ENCODE data around the gene GJD4. TPM values are rescaled to one million over a fixed set of nuclear protein-coding genes. Genes with fewer than 3 reads are reported as not detected.
A peak's percentile ranks its signal among the peaks of the same experiment; 100 is the strongest.

The GJD4 gene, protein sequence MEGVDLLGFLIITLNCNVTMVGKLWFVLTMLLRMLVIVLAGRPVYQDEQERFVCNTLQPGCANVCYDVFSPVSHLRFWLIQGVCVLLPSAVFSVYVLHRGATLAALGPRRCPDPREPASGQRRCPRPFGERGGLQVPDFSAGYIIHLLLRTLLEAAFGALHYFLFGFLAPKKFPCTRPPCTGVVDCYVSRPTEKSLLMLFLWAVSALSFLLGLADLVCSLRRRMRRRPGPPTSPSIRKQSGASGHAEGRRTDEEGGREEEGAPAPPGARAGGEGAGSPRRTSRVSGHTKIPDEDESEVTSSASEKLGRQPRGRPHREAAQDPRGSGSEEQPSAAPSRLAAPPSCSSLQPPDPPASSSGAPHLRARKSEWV
- not detected in 2 replicates for total RNA-seq

DNA sequence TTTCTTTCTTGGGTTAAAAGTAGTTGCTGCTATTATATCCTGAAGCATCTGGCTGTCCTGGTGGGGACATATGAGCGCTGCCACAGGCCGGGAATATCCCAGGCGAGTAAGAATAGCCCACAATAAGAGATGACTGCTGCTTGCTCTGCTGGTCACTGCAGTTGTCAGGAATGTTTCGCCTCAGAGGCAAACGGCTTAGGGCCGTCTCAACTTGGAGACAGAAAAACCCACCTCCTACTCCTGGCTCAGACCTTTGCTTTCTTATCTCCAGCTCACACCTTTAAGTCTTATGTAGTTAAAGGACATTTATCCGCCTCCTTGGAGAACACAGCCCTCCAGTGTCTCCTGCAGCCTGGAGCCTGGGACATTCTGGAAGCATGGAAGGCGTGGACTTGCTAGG lies at the start of gene GJD4:
GJD4 (plus strand) TSS at position 151 of the 400 bp plus-strand sequence; CDS start at position 378, 227 bp downstream.
- no peak for DNase-seq (ENCODE audit: low read depth)

DNA sequence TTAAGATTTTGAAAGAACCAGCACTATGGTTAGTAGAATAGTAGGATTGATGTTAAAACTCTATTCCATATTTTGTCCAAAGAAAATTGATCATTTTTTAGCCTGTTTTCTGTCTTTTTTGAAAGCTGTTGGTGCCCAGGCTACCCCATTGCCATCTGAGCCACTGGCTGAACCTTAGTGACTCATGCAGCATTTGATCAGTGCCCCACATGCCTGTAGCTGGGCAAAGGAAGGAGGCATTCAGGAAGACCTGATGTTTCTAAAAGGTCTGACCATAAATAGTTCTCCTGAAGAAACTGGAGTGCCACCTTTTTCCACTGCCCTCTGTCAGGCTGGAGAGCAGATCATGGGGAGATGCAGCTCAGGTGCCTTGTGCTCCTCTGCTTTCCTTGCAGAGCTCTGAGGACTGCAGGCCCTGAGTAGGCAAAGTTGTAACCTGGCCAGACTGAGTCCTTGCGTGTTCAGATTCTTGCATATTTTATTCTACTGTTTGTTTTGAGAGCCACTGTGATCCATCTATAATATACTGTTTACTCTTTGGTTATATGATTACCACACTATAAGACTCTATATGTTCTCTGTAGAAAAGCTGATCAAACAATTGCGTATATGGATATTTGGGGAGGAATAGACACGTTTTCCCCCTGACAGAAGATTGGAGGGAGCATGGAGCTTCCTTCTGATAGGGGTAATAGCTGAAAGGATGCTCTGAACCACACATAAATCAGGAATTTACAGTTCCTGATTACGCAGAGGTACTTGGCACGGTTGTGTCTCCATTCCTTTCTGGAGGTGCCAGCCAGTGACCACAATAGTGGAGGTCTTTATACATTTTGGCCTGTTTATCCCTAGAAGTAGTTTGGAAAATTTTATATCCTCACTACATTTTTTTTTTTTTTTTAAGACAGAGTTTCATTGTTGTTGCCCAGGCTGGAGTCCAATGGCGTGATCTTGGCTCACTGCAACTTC lies 48.9 kb upstream of the GJD4 start:
- DNase-seq (ENCODE audit: low read depth) = peak; percentile 57

DNA sequence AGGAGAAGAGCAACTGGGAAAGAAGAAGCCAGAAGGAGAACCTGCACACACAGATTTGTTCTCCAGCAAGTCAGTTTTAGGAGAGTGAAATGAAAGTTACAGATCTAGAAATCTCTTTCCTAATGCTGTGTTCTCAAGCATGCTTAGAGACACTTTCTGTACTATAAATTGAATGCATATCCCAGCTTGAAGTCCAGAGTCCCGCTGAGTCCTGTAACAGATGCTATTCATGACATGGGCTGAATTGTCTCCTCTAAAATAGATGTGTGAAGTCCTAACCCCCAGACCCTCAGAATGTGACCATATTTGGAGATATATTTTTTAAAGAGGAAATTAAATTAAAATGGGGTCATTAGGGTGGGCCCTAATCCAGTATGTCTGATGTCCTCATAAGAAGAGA lies 46.9 kb upstream of the GJD4 start:
- DNase-seq (ENCODE audit: low read depth) = no peak

DNA sequence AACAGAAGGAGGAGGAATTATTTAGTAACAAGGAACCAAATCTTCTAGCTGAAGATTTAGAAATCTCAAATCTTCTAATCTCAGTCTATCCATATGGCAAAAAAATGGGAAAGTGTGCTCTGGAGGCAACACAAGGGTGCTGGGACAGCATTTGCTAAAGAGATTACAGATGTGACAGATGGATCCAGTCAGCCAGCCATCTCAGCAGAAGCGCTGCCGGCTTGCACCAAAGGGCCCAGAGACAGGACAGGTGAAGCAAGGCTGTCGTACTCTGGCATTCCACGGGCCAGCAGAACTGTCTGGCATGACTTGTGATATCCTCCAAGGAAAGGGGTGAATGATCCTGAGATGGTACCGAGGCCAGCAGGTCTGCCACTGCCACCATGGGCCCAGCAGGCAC lies 45.7 kb upstream of the GJD4 start:
- no peak for DNase-seq (ENCODE audit: low read depth)

DNA sequence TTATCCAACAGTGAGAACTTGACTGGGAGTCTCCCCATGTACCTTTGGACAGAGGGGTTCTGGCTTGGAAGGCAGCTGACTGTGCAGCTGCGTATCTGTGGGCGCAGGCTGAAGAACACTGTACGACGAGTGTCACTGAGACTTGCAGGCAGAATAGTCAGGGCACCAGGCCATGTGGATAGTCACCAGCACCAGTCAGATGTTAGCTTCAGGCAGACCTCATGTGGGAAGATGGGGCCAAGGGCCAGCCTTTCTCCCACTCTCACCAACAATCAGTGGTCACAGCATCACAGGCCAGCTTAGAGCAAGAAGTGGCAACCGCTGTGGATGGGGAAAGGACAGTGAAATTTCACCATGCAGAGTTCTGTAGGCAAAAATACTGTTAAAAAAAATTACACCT lies 43.4 kb upstream of the GJD4 start:
- no peak for DNase-seq (ENCODE audit: low read depth)

DNA sequence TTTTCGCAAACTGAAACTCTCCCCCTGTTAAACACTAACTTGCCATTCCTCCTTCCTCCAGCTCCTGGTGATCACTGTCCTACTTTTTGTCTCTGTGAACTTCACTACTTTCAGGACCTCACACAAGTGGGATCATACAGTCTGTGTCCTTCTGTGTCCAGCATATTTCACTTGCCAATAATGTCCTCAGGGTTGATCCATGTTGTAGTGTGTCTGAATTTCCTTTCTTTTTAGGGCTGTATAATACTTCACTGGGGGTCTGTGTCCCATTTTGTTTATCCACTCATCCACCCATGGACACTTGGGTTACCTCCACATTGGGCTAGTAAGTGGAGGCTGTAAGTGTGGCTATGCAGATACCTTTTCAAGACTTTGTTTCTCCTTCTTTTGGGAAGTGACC lies 42.7 kb upstream of the GJD4 start:
- DNase-seq (ENCODE audit: low read depth) = no peak

DNA sequence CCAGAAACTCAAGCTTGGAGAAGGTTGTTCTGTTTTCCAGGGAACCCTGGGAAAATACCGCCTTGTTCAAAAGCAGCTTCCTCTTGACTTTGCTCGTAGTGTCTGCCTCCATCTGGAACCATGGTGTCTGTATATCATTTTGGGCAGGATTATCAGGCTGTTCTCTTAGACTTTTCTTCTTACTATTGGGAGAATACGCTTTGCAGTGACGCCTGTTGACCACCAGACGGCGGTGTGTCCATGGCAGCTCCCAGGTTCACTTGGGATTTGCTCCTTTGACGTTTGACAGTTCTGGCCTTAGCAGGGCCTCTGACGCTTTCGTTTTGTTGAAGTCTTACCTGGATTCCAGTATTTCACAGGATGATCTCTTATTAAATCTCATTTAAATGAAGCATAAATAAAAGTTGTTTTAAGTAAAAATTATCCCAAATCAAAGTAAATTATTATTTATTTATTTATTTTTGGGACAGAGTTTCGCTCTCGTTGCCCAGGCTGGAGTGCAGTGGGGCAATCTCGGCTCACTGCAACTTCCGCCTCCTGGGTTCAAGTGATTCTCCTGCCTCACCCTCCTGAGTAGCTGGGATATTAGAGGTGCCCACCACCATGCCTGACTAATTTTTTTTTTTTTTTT lies 41.8 kb upstream of the GJD4 start:
- DNase-seq (ENCODE audit: low read depth) = peak; percentile 65

DNA sequence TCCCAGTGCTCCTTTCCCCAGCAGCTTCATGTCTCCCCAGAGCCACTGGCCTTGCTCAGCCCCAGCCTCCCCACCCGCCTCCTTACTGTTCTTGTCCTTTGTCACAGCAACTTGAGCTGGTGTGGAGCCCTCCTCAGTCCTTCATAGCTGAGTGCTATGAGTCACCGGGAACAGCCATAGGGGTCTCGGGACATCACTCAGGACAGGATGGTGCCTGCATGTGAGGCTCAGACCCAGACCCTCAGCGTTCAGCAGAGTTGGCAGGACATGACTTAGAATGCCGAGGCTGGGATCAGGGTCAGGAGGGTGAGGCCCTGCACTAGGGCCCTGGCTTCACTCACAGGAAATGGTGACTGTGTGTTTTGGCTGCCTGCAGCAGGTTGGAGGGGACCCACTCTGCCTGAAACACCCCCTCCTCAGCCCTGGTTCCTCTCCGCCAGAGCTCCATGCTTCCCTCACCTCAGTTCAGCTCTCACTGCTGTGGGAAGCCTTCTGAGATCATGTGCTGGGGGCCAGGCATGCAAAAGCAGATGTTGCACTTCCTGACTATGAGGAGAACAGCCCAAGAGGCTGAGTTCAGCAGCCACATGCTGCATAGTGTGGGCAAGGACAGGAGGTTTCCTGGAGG lies 40.7 kb upstream of the GJD4 start:
- DNase-seq (ENCODE audit: low read depth) = no peak

DNA sequence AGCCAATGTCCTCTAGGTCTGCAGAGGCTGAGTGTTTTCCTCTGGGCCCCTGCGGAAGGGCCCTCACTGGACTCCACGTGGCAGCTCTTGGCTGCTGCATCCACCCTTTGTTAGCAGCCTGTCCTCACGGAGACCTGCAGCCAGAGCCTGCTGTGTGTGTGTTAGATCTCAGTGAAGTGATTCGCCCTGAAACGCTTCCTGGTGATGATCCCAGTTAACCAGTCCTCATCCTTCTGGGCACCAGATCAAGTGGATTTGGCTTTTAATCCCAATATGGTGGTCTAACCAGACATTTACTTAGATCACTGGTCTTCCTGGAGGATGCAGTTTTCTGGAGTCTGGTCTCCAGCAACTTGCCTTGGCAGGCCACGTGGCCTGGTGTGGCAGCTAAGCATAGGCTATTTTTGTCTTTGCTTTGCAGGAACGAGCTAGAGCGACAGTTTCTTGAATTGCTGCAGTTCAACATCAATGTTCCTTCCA lies 39.5 kb upstream of the GJD4 start:
- no peak for DNase-seq (ENCODE audit: low read depth)

DNA sequence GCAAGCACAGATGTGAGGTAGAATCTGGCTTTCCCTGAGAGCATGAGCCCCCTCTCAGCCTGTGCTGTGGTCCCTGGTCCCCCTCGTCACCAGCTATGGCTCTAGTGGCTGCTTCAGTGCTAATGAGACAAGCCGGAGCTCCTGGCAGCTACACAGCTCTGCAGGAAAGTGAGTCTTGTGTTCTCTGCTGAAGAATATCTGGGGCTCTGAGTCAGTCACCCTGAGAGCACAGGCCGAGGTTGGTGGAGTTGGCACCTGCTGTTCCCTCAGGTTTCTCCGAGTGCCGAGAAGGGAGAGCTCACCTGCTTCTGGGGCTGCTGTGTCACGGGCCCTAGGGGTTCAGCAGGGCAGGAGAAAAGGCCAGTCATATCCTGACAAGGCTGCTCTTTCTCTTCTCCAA lies 37.2 kb upstream of the GJD4 start:
- no peak for DNase-seq (ENCODE audit: low read depth)

DNA sequence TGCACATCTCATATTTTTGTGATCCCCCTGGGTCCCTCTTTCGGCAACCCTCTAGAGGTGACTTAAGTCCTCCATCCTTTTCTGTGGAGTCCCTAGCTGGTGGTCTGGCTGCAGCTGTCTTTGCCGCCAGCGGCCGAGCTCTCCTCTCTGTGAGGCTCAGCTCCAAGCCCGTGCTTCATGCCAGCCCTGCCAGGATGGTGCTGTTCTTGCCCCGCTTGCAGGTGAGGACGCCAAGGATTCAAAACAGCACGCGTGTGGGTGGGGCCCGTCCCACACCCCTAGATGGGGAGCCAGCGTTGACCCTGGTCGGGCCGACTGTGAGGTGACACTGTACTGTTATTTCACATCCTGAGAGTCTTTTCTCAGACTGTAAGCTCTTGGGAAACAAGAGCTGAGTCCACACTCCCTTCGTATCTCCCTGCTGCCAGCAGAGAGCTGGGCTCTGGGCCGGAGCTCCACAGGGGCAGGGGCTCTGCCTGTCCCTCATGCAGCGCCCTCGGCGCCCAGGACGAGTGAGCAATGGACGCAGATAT lies 36.6 kb upstream of the GJD4 start:
- no peak for DNase-seq (ENCODE audit: low read depth)

DNA sequence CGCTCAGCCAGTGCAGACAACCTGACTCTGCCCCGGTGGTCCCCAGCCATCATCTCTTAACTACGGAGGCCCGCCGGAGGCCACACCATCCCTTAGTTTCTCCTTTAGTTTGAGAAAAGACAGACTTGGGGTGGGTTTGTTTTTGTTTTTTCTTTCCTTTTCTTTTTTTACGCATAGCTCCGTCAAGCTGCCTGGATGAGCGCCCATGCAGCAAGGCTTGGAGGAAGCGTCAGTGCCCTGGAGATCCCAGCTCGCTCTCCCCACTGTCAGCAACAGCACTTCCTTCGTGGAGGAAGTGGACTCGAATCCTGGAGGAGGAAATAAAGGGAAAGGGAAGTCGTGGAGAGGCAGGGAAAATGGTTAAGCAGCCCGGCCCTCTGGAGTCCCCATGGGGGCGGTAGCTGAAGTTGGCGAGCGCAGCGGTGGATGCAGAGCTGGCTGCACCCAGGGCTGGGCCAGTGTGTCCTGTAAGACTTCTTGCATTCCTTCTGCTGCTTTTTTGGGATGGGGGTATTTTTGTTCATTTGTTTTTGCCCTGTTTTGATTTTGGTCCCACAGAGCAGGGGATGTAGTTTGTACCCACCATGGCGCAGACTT lies 35.9 kb upstream of the GJD4 start:
- DNase-seq (ENCODE audit: low read depth) = no peak

DNA sequence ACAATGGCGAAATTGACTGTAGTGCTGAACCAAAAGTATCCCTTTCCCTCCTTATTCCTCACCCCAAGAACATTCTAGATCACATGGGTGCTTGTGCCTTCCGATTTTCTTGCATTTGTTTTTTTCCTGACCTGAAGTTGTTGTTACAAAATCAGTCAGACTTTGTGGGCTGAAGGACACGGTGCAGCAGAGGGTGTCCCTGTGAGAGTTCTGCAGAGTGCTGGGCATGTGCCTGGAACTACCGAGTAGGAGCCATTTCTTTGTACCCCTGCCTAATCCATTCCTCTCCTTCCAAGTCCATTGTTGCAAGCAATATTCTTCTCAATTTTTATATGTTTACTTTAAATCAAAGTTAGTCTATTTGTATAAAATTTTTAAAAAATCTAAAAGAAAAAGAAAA lies 35.3 kb upstream of the GJD4 start:
- DNase-seq (ENCODE audit: low read depth) = no peak

DNA sequence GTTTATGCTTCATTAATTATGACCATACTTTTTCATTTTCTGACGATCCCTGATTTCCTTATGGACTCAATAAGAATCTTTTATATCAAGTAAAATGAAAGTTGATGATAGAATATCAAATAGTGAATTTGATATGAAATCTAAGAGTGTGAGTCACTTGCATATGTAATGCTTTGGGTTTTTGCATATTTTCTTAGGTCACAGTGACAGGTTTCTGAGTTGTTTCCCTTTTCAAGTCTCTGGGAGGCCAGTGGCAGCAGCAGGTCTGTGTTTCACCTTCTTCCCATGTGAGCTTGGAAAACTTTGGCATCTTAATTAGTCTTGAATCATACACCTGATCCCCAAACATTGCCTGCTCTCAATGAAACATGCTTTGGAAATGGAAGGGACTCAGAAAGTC lies 34.7 kb upstream of the GJD4 start:
- DNase-seq (ENCODE audit: low read depth) = peak; percentile 21

DNA sequence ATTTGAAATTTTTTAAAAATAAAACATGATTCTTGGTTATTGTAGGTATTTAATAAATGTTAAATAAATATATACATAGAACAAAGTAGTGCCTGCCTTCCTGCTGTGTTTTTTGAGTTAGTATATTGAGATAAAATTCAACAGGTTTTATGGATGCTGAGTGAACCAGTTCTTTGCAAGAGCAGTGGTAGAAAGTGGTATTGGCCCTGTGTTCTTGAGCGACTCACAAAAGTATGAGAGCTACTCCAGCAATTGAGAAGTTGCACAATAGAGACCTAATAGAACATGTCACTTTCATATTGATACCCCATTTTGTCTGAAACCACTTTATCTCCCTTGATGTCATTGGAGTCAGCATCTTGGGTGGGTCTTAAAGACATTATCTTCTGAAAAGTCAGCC lies 32.6 kb upstream of the GJD4 start:
- no peak for DNase-seq (ENCODE audit: low read depth)

DNA sequence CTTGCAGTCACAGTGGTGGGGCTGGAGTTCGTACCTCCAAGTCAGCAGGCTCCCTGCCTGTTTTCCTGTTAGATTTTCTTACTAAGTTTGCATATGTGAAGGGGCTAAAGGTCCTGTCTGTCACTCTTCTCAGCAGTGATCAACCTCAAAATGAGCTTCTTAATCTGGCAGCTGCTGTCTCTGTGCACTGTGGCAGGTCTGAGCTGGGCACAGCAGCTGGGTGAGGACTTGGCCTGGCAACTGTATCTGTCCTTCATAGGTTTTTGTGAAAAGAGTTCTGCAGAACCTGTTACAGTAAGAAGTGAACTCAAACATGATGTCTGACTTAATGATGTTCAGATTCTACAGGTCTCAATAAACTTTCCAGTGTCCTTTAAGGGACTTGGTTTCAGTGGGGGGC lies 31.3 kb upstream of the GJD4 start:
- DNase-seq (ENCODE audit: low read depth) = no peak

DNA sequence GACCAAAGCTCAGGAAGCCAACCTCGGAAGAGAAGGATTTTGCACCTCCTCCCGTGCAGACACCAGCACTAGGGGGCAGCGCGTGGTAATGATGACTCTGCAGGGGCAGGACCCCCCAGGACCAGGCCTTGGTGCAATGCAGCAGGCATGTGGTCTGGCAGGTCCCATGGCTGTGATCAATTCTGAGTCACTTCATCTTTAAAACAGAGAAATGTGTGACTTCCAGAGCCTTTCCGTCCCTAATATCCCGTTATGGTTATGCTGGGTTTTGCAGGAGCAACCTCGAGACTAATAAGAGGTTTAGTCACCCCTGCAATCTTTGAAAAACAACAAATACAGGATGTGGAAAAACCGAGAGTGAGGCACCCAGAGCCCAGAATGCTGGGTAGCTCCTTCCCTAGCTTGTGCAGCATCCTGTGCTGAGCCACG lies 30.2 kb upstream of the GJD4 start:
- peak; percentile 23 for DNase-seq (ENCODE audit: low read depth)

DNA sequence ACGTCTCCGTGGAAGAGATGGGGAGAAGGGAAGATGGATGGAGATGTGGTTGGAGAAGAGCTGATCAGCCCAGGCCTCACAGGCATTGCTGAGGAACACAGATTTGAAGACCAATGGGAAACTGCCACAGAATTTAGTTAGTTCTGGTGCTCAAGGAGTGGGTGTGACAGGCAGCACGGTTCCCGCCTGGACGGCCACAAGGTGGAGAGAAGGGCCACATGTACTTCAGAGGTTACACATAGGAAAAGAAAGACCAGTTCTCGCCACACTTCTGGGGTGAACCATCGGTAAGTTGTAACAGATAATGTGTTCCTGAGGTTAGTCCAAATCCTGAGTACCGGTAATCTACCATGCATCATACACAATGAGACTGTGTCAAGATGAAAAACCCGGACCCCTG lies 29.5 kb upstream of the GJD4 start:
- no peak for DNase-seq (ENCODE audit: low read depth)

DNA sequence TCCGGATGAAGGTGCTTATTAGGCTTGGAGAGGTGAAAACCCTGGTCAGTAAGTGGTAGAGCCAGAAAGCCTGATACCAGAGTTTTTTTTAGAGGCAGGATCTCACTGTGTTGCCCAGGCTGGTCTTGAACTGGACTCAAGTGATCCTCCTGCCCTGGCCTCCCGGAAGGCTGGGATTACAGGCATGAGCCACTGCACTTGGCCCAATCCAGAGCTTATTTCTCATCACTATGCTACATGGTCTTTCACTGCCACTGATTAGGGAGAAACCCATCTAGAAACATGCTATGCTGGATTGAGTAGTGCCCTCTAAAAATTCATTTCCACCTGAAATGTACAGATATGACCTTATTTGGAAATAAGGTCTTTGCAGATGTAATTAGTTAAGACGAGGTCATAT lies 28.4 kb upstream of the GJD4 start:
- no peak for DNase-seq (ENCODE audit: low read depth)

DNA sequence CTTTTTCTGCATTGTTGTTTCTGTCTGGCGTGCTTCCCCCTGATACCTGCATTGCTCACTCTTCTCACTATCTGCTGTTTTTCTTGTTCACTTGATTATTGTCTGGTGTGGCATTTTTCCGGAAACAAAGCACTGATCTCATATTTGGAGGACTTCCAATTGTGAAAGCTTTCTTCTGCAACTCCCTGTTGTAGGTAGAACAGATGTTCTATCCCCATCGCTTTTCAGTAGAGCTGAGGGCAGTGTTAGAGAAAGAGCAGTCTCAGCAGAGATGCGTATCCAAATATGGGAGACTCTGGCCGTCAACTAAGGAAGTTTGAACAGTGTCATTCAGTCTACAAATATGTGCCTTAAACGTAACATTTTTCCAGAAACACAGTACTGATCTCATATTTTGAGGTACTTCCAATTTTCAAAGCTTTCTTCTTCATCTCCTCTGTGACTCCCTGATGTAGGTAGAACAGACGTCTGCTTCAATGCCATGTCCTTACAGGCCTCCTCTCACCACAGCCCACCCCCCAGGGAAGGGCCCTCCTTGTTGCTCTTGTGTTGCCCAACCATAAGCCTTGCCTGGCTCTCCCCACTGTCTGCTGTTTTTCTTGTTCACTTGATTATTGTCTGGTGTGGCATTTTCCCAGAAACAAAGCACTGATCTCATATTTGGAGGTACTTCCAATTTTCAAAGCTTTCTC lies 27.1 kb upstream of the GJD4 start:
- DNase-seq (ENCODE audit: low read depth) = no peak

DNA sequence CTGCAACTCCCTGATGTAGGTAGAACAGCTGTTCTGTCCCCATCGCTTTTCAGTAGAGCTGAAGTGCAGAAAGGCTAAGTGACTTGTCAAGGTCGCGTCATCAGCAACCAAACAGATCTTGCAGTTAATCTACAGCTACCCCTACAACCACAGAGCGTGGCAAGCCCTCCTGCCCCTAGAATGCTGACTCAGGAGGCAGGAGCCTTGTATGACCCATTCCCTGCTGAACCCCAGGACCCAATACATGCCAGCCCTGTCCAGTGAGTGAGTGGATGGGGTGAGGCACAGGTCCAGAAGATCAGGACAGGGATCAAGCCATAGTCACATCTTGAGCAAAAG lies 26.6 kb upstream of the GJD4 start:
- peak; percentile 45 for DNase-seq (ENCODE audit: low read depth)
